Neural progenitor cell (in vitro differentiated cells): Measurements from ENCODE around the gene PXDN. TPM values are rescaled to one million over a fixed set of nuclear protein-coding genes. Genes with fewer than 3 reads are reported as not detected.

Experiments used
- DNase-seq: peaks from one replicate; pipeline ENCODE4 v3.0.0-alpha.2; 2016; ENCODE audit warnings: low spot score
- H2AFZ ChIP-seq: fragments of 200-600 bp; sonication (generic); replicated peaks from 2 replicates; pipeline ENCODE4 v1.6.1; 2016; ENCODE audit warnings: antibody characterized with exemption
- H3F3A ChIP-seq: fragments of 200-600 bp; sonication (generic); 2 replicates; pipeline ENCODE4 v1.6.1; 2016; ENCODE audit warnings: antibody characterized with exemption, low read depth
- H3K27ac ChIP-seq: fragments of 200-600 bp; sonication (generic); 2 replicates; pipeline ENCODE4 v1.5.1; 2016; ENCODE audit warnings: mild to moderate bottlenecking
- H3K27me3 ChIP-seq: fragments of 200-600 bp; sonication (generic); 2 replicates; pipeline ENCODE4 v1.6.1; 2016; ENCODE audit warnings: mild to moderate bottlenecking, moderate library complexity
- H3K36me3 ChIP-seq: fragments of 200-600 bp; sonication (generic); 2 replicates; pipeline ENCODE4 v1.5.1; 2016
- H3K4me1 ChIP-seq: fragments of 200-600 bp; sonication (generic); 2 replicates; pipeline ENCODE4 v1.6.1; 2016; ENCODE audit warnings: mixed run types
- H3K4me2 ChIP-seq: fragments of 200-600 bp; sonication (generic); 2 replicates; pipeline ENCODE4 v1.6.1; 2016
- H3K4me3 ChIP-seq: fragments of 200-600 bp; sonication (generic); 2 replicates; pipeline ENCODE4 v1.5.1; 2016
- H3K79me2 ChIP-seq: fragments of 200-600 bp; sonication (generic); 2 replicates; pipeline ENCODE4 v1.6.1; 2016; ENCODE audit warnings: low read depth
- H3K9ac ChIP-seq: fragments of 200-600 bp; sonication (generic); 2 replicates; pipeline ENCODE4 v1.6.1; 2016
- H3K9me3 ChIP-seq: fragments of 200-600 bp; sonication (generic); 2 replicates; pipeline ENCODE4 v1.5.1; 2016; ENCODE audit warnings: low read depth
- H4K20me1 ChIP-seq: fragments of 200-600 bp; sonication (generic); 2 replicates; pipeline ENCODE4 v1.6.1; 2016; ENCODE audit warnings: low read depth
- H3K27ac Mint-ChIP-seq: 3 replicates; pipeline ENCODE4 v1.8.0; 2021; ENCODE audit warnings: mixed read lengths
- H3K27me3 Mint-ChIP-seq: 2 replicates; pipeline ENCODE4 v1.8.0; 2022; ENCODE audit warnings: low read depth, mild to moderate bottlenecking, inconsistent platforms, moderate library complexity, mixed read lengths; ENCODE audit not compliant: insufficient read depth
- H3K36me3 Mint-ChIP-seq: 3 replicates; pipeline ENCODE4 v1.8.0; 2021; ENCODE audit warnings: mixed read lengths
- H3K4me1 Mint-ChIP-seq: 3 replicates; pipeline ENCODE4 v1.8.0; 2021; ENCODE audit warnings: mixed read lengths
- H3K4me3 Mint-ChIP-seq: 3 replicates; pipeline ENCODE4 v1.8.0; 2021; ENCODE audit warnings: mild to moderate bottlenecking, moderate library complexity, mixed read lengths
- H3K9me3 Mint-ChIP-seq: 3 replicates; pipeline ENCODE4 v1.8.0; 2020; ENCODE audit warnings: mixed read lengths
- CTCF ChIP-seq: fragments of 200-600 bp; sonication (generic); IDR thresholded peaks from 2 replicates; pipeline ENCODE4 v1.5.1; 2017; ENCODE audit warnings: antibody characterized with exemption, mild to moderate bottlenecking
- EZH2 ChIP-seq: fragments of 200-600 bp; sonication (generic); IDR thresholded peaks from 2 replicates; pipeline ENCODE4 v1.6.1; 2017; ENCODE audit warnings: antibody characterized with exemption, mild to moderate bottlenecking, moderate library complexity
- EZH2phosphoT487 ChIP-seq: fragments of 200-600 bp; sonication (generic); IDR thresholded peaks from 2 replicates; pipeline ENCODE4 v1.6.1; 2017; ENCODE audit warnings: antibody characterized with exemption
- total RNA-seq: library from RNA; depleted of rRNA; stranded (reverse); fragments of >200 nt; gene quantifications from 2 replicates; pipeline ENCODE4 v1.2.3, GENCODE V29; 2015; ENCODE audit warnings: low replicate concordance

Gene PXDN
- total RNA-seq, 1 donor from 2014 or later, result 118 TPM

- H3K9ac ChIP-seq, result no peak overlapping the region
- H3K4me1 Mint-ChIP-seq, result peaks cover 3% of the 10 kb centered on the region
- H3K79me2 ChIP-seq, result no peaks in the 10 kb centered on the region
- no peaks in the 10 kb centered on the region for H3F3A ChIP-seq
- H4K20me1 ChIP-seq, result peaks cover 3% of the 10 kb centered on the region
- H3K27ac Mint-ChIP-seq, result no peak overlapping the region
- H3K4me1 ChIP-seq, result no peaks in the 10 kb centered on the region
- DNase-seq, result no peak
- peaks cover 10% of the 10 kb centered on the region for H3K36me3 ChIP-seq
- H3K27ac ChIP-seq, result no peak overlapping the region
- H3K36me3 Mint-ChIP-seq, result peaks cover 31% of the 10 kb centered on the region
- TF ChIP-seq CTCF (no peak), EZH2phosphoT487 (no peak), EZH2 (no peak)
- H3K9me3 Mint-ChIP-seq, result no peaks in the 10 kb centered on the region
- H3K4me2 ChIP-seq, result no peak overlapping the region
- no peak overlapping the region for H3K4me3 ChIP-seq
- H3K27me3 Mint-ChIP-seq, result peaks cover 2% of the 10 kb centered on the region
- no peak overlapping the region for H3K4me3 Mint-ChIP-seq
- H3K9me3 ChIP-seq, result no peaks in the 10 kb centered on the region
- no peak overlapping the region for H2AFZ ChIP-seq
- H3K27me3 ChIP-seq, result no peaks in the 10 kb centered on the region
These were observed 73.7 kb downstream of the PXDN start for GRCh38 chr2:1670636-1671035.

- Histone ChIP-seq H3K36me3 (peaks cover 8% of the 10 kb centered on the region), H2AFZ (no peak overlapping the region), H3K79me2 (no peaks in the 10 kb centered on the region), H3K4me2 (no peak overlapping the region), H3F3A (no peaks in the 10 kb centered on the region), H3K9ac (no peak overlapping the region), H3K9me3 (no peaks in the 10 kb centered on the region), H3K4me3 (no peak overlapping the region), H4K20me1 (no peaks in the 10 kb centered on the region), H3K27me3 (no peaks in the 10 kb centered on the region), H3K4me1 (no peaks in the 10 kb centered on the region), H3K27ac (no peak overlapping the region)
- H3K4me3 Mint-ChIP-seq, result no peak overlapping the region
- peaks cover 35% of the 10 kb centered on the region for H3K36me3 Mint-ChIP-seq
- TF ChIP-seq CTCF, result no peak
- H3K27me3 Mint-ChIP-seq, result peaks cover 2% of the 10 kb centered on the region
- H3K4me1 Mint-ChIP-seq, result no peaks in the 10 kb centered on the region
- no peaks in the 10 kb centered on the region for H3K9me3 Mint-ChIP-seq
- no peak overlapping the region for H3K27ac Mint-ChIP-seq
- DNase-seq, result no peak
These were observed 78.4 kb downstream of the PXDN start for GRCh38 chr2:1665761-1666505.

GRCh38 chr2:1664698-1665097, 79.6 kb downstream of the PXDN start:
- no peak overlapping the region for H3K27ac Mint-ChIP-seq
- H3K4me1 ChIP-seq, result no peaks in the 10 kb centered on the region
- no peaks in the 10 kb centered on the region for H3K4me1 Mint-ChIP-seq
- no peaks in the 10 kb centered on the region for H3K79me2 ChIP-seq
- H4K20me1 ChIP-seq, result no peaks in the 10 kb centered on the region
- H3K9me3 Mint-ChIP-seq, result no peaks in the 10 kb centered on the region
- H3K27me3 ChIP-seq, result no peaks in the 10 kb centered on the region
- no peak for DNase-seq
- no peak overlapping the region for H3K4me2 ChIP-seq
- H3K27me3 Mint-ChIP-seq, result peaks cover 3% of the 10 kb centered on the region
- no peak overlapping the region for H3K9ac ChIP-seq
- H2AFZ ChIP-seq, result no peak overlapping the region
- H3K36me3 Mint-ChIP-seq, result peaks cover 34% of the 10 kb centered on the region
- no peaks in the 10 kb centered on the region for H3F3A ChIP-seq
- H3K4me3 Mint-ChIP-seq, result no peak overlapping the region
- H3K36me3 ChIP-seq, result no peaks in the 10 kb centered on the region
- TF ChIP-seq EZH2 (no peak), CTCF (no peak), EZH2phosphoT487 (no peak)
- H3K27ac ChIP-seq, result no peak overlapping the region
- H3K9me3 ChIP-seq, result no peaks in the 10 kb centered on the region
- H3K4me3 ChIP-seq, result no peak overlapping the region
